GM18498 (cell line): Measurements from ENCODE around the gene SMIM22.
"Not testable (repeated sequence)": the region's sequence is repeated elsewhere in the genome, so short reads cannot be mapped to it uniquely, and the experiment has no call there.

Source experiments
- ATAC-seq: cut with Tn5 transposase; IDR thresholded peaks from one replicate; pipeline ENCODE4 v1.9.1; 2021; ENCODE audit warnings: mild to moderate bottlenecking, moderate library complexity; ENCODE audit not compliant: unreplicated experiment

Gene SMIM22

GRCh38 chr16:4768549-4769305 lies 26.4 kb upstream of the SMIM22 start:
- ATAC-seq = peak; percentile 59

DNA sequence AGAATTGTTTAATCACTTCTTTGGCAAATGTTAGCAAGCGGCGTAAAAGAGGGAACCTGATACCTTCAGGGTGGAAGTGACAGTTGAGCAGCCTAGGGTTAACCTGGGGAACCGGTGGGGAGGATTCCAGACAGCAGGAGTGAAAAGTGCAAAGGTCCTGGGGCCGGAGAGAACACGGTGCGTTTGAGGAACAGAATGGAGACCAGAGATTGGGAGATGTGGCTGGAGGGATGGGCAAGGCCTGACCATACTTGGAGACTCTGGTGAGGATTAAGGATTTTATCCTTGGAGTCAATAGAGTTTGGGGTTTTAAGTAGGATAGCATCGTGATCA lies 25.9 kb upstream of the SMIM22 start:
- ATAC-seq = no peak

GRCh38 chr16:4771646-4772045 lies 23.5 kb upstream of the SMIM22 start:
- ATAC-seq = no peak

- no peak for ATAC-seq
Measured at GRCh38 chr16:4772351-4772750, 22.8 kb upstream of the SMIM22 start.

GRCh38 chr16:4775005-4775404 lies 20.2 kb upstream of the SMIM22 start:
- ATAC-seq = no peak

DNA sequence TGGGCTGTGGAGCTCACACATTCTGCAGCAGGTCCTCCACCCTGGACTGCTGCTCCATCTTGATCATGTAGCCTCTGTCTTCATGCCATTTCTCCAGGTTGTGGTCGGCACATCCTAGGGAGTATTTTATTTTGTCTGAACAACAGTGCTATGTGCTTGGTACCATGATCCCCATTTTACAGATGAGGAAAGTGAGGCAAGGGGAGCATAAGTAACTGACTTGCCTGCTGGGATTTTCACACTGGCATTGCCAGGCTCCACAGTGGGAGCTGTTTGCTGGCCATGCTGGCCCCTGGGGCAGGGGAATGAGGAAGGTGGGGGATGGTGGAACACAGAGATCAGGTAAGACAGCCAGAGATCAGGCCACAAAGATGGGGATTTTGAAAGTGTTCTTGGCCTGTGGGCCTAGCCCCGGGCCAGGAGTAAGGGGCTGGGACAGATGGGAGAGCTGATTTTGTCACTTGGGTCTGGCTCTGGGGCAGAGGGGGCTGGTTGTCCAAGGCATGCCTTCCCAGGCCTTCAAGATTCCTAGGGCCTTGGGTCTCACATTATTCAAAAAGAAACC lies 18.9 kb upstream of the SMIM22 start:
- no peak for ATAC-seq

GRCh38 chr16:4777339-4778049 lies 17.7 kb upstream of the SMIM22 start:
- no peak for ATAC-seq

DNA sequence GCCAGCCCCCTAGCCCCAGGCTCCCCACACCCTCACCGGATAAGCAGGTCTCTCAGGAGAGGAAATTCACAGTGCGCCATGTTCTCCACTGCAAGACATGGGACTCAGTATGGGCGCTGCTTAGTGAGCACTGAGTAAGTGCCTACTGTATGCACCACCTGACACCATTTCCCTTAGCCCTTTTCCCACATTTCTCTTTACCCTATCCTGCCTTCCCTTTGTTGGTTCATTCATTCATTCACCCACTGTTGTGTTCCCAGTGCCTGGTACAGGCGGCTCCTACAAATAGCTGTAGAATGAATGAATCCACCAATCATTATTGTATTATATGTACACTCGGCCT lies 17.1 kb upstream of the SMIM22 start:
- ATAC-seq = no peak

GRCh38 chr16:4780235-4780634 lies 14.9 kb upstream of the SMIM22 start:
- ATAC-seq = no peak

- no peak for ATAC-seq
Measured at GRCh38 chr16:4783251-4783950, 11.8 kb upstream of the SMIM22 start.

GRCh38 chr16:4783951-4784336 lies 11.2 kb upstream of the SMIM22 start:
- no peak for ATAC-seq

DNA sequence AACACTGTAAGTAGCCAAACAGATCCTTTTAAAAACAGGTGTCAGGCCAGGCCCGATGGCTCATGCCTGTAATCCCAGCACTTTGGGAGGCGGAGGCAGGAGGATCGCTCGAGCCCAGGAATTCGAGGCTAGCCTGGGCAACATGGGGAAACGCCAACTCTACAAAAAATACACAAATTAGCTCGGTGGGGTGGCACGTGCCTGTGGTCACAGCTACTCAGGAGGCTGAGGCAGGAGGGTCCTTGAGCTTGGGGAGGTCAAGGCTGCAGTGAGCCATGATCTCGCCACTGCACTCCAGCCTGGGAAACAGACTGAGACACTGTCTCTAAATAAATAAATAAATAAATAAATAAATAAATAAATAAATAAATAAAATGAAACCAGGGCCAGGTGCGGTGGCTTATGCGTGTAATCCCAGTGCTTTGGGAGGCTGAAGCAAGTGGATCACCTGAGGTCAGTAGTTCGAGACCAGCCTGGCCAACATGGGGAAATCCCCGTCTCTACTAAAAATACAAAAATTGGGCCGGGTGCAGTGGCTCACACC lies 10.7 kb upstream of the SMIM22 start:
- ATAC-seq = not testable (repeated sequence)

GRCh38 chr16:4785758-4786433 lies 9.3 kb upstream of the SMIM22 start:
- ATAC-seq = no peak

GRCh38 chr16:4787068-4787467 lies 8.1 kb upstream of the SMIM22 start:
- no peak for ATAC-seq

DNA sequence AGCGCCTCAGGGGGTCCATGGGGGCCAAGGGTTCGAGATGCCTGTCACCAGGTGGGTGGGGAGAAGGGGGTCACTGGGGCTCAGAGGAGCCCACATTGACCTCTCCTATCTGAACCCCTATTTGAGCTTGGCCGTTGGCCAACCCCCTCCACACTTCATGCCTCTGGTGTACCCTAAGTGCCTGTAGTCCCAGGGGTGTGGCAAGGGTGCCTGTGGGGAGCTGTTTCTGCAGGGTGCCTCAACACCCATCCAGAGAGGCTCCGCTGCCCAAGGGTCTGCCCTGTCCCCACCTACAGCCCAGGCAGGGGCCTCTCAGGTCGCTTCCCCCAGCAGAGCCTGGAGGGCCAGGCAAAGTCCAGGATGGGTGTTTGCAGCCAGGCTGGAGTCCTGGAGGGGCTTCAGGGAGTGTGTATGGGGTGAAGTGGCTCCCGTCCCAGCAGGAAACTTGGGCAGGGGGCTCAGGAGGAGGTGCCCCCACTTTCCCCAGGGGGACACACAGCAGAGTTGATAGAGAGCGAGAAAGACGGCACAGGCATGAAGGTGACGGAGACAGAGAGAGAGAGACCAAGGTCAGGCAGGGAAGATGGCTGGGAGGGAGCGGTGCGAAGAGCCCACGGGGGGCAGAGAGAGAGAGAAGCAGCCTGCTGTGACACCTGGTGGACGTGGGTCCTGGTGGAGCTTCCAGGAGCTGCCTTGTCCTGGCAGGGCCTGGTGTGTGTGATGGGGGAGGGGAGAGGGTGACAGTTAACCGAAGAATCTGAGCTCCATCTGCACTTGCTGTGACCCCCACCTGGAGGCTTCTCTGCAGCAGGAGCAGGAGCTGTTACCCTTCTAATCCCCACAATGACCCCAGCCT lies 7.3 kb upstream of the SMIM22 start, which contains the start of gene SEPTIN12:
Gene SEPTIN12 (minus strand): TSS at position 719 of the 856 bp plus-strand sequence. CDS start 700 bp downstream, at position 19.
- ATAC-seq = no peak

- ATAC-seq = no peak
Measured at GRCh38 chr16:4788489-4788889, 6.7 kb upstream of the SMIM22 start.

DNA sequence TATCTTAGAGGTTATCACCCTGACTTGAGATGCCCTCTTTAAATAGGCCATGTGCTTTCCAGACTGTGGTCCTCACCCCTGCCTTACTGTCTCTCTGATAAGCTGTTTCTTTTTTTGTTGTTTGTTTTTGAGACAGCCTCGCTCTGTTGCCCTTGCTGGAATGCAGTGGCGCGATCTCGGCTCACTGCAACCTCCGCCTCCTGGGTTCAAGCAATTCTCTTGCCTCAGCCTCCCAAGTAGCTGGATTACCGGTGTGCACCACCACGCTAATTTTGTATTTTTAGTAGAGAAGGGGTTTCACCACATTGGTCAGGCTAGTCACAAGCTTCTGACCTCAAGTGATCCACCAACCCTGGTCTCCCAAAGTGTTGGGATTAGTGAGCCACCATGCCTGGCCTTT lies 6.3 kb upstream of the SMIM22 start:
- no peak for ATAC-seq

DNA sequence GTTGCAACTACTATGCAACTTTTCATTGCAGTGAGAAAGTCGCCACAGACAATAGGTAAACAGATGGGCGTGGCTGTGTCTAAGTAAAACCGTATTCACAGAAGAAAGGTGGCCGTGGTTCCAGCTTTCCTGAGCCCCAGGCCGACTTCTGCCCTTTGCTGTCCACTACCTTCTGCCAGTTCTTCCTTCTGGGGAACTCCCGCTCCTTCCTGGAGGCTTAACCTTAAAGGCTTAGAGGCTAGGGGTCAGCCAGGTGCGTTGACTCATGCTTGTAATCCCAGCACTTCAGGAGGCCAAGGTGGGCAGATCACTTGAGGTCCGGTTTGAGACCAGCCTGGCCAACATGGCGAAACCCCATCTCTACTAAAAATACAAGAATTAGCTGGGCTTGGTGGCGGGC lies 4.9 kb upstream of the SMIM22 start:
- no peak for ATAC-seq

DNA sequence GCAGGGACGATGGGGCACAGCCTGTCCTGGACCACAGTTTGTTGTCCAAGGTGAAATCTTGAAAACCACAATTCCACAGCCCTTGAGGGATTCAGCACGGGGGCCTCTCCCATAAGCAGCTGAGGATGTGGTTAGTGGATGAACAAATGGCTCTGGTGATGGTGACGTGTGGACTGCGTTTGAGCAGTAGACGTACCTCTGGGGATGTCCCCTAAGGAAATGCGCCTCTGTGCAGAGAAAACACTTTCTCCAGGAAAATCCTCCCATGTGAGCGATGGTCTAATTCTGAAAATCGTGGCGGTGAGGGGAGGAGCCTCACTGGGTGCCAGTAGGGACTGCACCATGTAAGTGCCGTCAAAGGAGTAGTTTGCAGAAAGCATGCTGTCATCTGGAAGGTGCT lies 4.3 kb upstream of the SMIM22 start:
- no peak for ATAC-seq

- no peak for ATAC-seq
Measured at GRCh38 chr16:4792951-4793513, 2.1 kb upstream of the SMIM22 start.
